Activated CD4-positive, CD25-positive, alpha-beta regulatory T cell (primary cell): Measurements from ENCODE around the gene FSCN2.
"Not testable (repeated sequence)": the region's sequence is repeated elsewhere in the genome, so short reads cannot be mapped to it uniquely, and the experiment has no call there.

Experiments
- DNase-seq, 4 experiments: peaks; one replicate each; lab custom pipeline; 2025; lab: John Stamatoyannopoulos, UW

Gene FSCN2

GRCh38 chr17:81579821-81580321 lies 51.7 kb downstream of the FSCN2 start:
- DNase-seq = no peak

DNA sequence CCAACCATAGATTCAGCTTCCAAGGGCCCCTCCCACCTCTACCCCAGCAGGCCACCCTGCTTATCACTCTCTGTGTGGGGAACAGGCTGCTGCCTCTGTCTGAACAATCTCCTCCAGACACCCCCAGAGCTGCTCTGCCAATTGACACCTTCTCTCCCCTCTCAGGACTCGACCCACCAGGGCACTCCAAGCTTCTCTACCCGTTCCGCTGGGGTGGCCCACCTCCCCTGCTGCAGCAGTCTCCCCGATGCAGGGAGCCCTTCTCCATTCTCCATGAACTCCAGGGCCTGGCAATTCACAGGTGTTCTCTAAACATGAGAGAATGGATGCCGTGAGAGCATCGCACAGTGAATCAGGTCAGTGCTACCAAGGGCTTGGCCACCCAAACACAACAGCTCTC lies 52.3 kb downstream of the FSCN2 start:
- no peak for DNase-seq

DNA sequence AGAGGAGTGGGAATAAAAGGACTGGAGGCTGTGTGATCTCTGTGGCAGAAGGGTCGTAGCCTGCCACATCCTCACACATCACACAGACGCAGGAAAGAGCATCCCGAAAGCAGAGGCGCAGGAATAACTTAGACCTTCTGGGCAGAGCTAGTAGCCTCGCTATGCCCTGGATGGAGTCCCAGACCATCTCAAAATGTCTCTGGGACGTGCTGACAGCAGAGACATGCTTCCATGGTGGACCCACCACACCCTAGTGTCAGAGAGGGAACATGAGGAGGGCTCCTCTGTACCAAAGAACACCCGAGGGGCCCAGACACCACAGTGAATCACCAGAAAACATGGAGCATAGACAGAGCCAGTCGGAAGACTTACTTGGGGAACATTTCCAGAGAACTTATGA lies 53.6 kb downstream of the FSCN2 start:
- DNase-seq = no peak

GRCh38 chr17:81582341-81582740 lies 54.2 kb downstream of the FSCN2 start:
- no peak for DNase-seq

- DNase-seq = no peak
Measured at GRCh38 chr17:81582749-81583148, 54.6 kb downstream of the FSCN2 start.

- DNase-seq = no peak
Measured at GRCh38 chr17:81583589-81584342, 55.6 kb downstream of the FSCN2 start.

DNA sequence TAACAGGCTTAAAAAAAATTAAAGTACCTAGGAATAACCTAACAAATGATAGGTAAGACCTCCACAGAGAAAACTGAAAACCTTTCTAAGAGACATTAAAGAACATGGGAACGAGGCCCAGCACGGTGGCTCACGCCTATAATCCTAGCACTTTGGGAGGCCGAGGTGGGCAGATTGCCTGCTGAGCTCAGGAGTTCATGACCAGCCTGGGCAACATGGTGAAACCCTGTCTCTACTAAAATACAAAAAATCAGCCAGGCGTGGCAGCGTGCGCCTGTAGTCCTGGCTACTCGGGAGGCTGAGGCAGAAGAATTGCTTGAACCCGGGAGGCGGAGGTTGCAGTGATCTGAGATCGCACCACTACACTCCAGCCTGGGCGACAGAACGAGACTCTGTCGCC lies 56.6 kb downstream of the FSCN2 start:
- not testable (repeated sequence) for DNase-seq

GRCh38 chr17:81586096-81586495 lies 57.9 kb downstream of the FSCN2 start:
- no peak for DNase-seq
